NCI-H510A (cell line): ENCODE measurements around the gene APOC3.

Experiments used
- DNase-seq: peaks from one replicate; lab custom pipeline; 2025; lab: John Stamatoyannopoulos, UW

APOC3 gene

DNA sequence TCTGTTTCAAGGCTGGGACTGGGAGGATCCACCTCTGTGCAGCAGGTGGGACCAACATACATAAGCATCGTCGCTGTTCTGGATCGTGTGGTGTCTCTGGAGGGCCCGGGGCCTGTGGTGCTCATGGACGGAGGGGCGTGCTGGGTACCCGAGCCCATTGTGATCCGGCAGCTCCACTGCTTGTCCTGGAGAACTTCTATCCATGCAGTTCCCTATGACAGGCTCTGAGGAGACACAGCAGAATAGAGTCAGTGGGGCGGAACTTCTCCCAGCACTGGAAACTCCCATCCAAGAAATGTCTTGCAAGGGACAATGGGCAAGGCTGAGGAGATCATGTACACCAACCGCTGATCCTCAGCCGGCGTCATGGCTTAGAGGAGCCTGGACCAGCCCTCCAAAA is 19.4 kb downstream of the APOC3 start:
- no peak for DNase-seq

- no peak for DNase-seq
Observed at GRCh38 chr11:116849486-116849885, 19.8 kb downstream of the APOC3 start.

DNA sequence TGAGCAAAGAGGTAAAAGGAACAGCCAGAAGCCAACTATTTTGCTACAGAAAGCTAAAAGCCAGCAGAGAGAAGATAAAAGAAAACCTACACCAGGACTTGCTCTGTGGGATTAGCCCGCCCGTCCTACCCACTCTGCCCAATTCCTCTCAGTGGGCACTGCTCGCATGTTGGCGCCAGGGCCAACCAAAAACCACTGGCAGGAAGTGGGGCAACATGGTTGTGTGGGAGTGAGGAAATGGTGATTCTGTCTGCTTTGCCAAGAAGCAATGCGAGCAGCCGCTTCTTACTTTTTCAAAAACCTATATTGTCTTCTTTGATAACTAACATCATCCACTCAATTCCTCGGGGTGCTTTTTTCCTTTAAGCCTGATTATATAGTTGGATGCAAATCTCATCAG is 21.9 kb downstream of the APOC3 start:
- no peak for DNase-seq

- DNase-seq, result no peak
Observed at GRCh38 chr11:116852261-116853031, 22.7 kb downstream of the APOC3 start.

GRCh38 chr11:116853461-116854073 is 23.9 kb downstream of the APOC3 start:
- no peak for DNase-seq

DNA sequence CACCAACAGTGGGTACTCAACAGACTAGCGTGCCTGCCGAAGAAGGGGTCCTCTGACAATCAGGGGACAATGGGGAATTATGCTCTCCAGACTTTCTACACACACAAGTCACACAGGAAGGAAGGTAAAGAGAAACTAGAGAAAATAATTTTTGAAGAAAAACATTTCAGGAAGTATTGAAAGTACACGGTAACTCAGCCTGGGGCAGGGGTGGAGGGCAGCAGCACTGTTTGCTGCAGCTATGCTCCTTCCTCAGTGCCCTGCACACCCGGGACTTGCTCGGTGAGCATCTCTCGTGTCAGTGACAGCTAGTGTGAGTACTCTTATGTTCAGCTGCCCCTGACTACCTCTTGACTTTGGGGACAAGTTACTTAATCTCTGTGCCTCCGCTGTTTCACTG is 25.7 kb downstream of the APOC3 start:
- DNase-seq, result no peak

- no peak for DNase-seq
Observed at GRCh38 chr11:116856423-116856822, 26.7 kb downstream of the APOC3 start.

DNA sequence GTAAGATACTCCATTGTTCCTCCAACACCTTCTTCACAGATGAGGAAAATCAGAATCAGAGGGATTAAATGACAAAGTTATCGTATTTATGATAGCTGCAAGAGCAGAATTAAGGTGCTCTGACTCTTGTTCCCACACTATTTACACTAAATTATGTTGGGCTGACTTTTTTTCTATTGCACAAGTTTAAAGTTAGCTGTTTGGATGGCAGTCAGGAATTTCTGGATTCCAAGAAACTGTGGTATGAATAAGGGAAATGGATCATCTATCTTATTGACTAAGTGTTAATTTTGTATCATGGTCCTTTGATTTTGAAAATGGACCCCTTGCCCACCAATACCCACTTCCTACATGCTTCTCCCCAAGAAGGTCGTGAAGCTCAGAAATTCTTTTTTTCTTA is 27.6 kb downstream of the APOC3 start:
- DNase-seq, result no peak

DNA sequence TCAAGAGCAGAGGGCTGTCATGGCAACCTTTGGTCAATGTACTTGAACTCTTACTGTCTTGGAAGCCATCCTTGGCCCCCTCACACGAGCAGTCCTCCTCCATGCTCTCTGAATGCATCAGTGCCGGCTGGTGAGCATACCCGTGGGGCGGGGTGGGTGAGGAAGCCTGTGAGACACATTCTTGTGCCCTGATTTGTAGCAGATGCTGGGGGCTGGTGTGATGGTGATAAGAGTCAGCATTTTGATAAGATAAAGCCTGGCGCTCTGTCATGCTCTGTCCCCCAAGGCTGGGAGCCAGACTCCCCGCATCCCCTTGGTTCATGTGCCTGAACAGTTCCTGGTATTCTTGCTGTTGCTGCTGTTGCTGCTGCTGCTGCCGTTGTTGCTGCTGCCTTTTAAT is 28.2 kb downstream of the APOC3 start:
- DNase-seq, result no peak

DNA sequence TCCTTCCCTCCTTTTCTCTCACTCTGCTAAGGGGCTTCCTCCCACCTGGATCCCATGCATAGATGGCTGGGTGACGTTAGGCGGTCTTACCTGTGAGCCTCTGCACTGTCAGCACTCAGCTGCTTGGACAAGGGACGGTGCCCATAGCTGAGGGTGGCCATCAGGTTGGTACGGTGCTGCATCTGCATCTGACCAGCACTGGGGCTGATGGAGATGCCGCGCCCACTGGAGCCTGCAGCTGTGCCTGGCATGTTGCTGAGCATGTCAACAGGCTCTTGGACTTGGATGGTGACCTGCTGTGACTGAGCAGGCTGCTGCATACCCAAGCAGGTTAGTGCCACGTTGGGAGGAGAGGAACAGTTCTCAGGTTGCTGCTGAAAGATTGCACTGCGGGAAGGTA is 29.5 kb downstream of the APOC3 start:
- DNase-seq, result no peak

DNA sequence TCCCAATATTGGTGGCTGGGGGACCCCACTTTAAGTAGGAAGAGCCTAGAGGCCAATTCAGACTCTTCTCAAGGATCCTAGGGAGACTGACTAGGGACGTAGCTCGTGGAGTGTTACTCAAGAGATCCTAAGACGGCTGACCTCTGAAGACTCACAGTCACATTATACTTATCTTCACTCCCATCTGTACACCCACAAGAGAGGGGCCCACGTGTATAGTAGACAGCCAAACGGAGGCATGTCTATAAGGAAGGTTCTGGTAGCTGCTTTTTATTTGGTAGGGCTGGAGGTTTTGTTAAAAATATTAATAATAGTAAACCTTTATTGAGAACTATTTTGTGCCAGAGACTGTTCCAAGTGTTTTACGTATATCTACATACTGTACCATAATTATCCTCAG is 30.6 kb downstream of the APOC3 start:
- no peak for DNase-seq

GRCh38 chr11:116861539-116861938 is 31.8 kb downstream of the APOC3 start:
- no peak for DNase-seq

- no peak for DNase-seq
Observed at GRCh38 chr11:116862185-116862584, 32.5 kb downstream of the APOC3 start.

- no peak for DNase-seq
Observed at GRCh38 chr11:116862951-116863350, 33.2 kb downstream of the APOC3 start.

GRCh38 chr11:116864531-116864930 is 34.8 kb downstream of the APOC3 start:
- no peak for DNase-seq

DNA sequence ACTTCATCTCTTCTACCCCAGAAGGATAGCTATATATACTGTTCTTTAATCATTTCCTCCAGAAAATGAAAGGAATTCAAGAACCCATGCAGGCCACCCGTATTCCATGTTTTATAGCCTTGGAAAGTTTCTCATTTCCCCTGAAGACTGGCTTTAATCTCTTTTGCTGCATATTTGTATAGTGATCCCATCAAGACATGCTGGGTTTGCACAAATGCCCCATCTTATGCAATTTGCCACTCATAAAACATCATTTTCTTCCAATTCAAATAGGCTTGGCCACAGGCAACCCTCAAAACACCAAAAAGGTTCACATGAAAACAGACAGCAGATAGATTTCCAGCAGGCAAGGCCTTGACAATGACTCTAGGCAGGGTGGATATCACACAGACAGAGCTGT is 36.0 kb downstream of the APOC3 start:
- DNase-seq, result no peak

DNA sequence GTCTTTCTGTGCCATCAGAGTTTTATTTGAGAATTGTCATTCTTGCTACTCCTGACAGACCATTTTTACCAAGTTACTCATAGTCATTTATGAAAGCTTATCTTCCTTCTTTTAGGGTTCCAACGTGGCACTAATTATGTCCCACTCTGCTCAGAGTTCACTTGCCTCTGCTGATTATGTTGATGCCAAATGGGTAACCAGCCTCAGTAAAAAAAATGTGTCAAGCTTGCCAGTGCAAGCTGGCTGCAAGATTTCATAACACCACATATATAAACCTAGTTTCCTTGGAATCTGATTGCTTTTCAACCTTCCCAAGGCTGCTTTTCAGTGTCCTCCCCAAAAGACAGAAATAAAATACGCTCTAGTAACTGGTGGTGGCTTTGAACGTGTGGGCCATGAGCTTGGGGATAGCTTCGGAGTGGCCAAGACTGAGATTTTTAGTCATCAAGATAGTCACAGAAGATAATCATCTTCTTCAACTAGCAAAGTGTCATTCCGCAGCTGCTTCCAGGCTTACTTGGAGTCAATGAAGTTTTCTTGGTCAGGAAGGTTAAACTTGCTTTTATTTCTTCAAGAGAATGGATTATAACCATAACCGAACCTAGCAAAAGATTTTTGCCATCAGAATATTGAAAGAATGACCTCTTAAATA is 37.2 kb downstream of the APOC3 start:
- DNase-seq, result no peak

DNA sequence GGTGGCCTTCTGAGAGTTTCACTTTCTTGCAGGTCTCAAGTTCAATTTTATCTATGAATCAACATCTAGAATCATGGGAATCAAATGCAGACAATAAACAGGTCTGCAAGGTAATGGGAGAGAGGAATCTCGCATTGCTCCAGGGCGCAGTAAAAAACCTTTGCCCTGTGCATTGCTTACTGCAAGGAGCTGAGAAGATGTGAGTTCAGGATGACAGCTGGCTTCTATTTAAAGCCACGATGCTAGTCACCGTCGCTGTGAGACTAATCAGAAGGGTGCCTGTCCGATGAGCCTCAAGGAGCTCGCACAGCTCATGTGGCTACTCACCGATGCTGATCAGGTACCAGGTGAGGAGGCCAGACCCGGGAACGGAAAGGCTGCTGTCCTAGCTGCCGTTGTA is 37.9 kb downstream of the APOC3 start:
- DNase-seq, result no peak

DNA sequence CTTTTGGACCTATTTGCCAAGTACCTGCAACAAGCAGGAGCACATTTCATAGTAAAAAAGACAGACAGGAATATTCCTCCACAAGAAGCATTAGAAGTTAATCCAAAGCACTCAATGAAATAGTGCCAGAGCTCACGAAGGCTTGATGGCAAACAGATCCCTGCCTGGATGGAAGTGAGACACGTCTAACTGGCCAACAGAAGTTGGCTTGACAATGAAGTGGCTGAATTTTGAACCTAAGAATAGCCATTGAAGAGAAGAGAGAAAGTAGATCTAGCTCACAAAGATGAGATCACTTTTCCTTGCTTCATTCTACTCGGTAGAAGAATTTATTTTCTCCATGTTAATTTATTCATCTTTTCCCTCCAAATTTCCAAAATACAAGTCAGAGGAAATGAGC is 38.4 kb downstream of the APOC3 start:
- DNase-seq, result no peak

DNA sequence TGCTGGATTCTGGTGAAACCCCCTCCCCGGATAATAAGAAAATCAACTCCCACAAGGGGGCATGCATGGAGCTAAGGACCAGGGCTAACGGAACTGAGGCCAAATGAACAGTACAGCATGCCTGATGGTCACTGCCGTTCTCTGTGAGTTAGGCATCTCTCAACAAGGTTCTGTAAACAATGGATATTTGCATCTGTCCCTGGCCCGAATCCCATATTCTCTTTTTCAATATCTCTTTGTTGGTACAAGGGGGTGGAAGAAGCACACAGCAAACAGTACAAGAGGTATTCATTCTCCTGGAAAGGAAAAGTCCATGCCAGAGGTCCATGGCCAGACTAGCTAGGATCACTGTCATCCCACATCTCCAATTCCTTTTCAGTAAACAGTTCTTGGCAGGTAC is 39.9 kb downstream of the APOC3 start:
- no peak for DNase-seq

GRCh38 chr11:116870054-116870453 is 40.3 kb downstream of the APOC3 start:
- DNase-seq, result no peak

GRCh38 chr11:116871248-116871647 is 41.5 kb downstream of the APOC3 start:
- no peak for DNase-seq

GRCh38 chr11:116873381-116873780 is 43.7 kb downstream of the APOC3 start:
- DNase-seq, result no peak
